Omental fat pad (tissue), 4 donors: Measurements from ENCODE around the gene ATF3. TPM values are rescaled to one million over a fixed set of nuclear protein-coding genes. Genes with fewer than 3 reads are reported as not detected.
A peak's percentile ranks its signal among the peaks of the same experiment; 100 is the strongest.

Source experiments
- ATAC-seq: fragments of 150-250 bp; one replicate; pipeline ENCODE4 v1.9.1; 2016; ENCODE audit warnings: mild to moderate bottlenecking, moderate library complexity; ENCODE audit not compliant: low FRiP score
- DNase-seq: peaks from one replicate; pipeline ENCODE4 v3.0.0-alpha.2; 2019; ENCODE audit warnings: low spot score
- CTCF ChIP-seq, 3 donors: fragments of 450-650 bp; IDR thresholded peaks; one replicate each; pipeline ENCODE4 v1.5.1; 2016 to 2017; ENCODE audit warnings: antibody characterized with exemption in 3 of 3, mild to moderate bottlenecking in 3 of 3, moderate library complexity in 2 of 3
- total RNA-seq, 4 donors: library from RNA; depleted of rRNA; stranded (reverse); fragments of >200 nt; gene quantifications; one replicate each; pipeline ENCODE4 v1.1.0, GENCODE V29; 2016

ATF3 gene
- total RNA-seq: 100 to 1,000 TPM in 1 of 4 donors, 10 to 100 TPM in 3; 41.5 to 229 (median 77.5) TPM

DNA sequence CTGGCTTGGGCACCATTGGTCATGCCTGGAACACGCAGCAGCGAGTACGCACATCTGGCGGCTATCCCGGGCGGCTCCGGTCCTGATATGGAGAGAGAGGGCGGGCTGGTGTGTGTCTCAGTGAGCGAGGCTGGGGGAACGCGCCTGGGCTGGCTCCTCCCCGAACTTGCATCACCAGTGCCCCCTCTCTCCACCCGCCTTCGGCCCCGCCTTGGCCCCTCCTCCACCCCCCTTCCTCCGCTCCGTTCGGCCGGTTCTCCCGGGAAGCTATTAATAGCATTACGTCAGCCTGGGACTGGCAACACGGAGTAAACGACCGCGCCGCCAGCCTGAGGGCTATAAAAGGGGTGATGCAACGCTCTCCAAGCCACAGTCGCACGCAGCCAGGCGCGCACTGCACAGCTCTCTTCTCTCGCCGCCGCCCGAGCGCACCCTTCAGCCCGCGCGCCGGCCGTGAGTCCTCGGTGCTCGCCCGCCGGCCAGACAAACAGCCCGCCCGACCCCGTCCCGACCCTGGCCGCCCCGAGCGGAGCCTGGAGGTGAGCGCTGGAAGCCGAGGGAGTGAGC is at the start of gene ATF3:
TSS of gene ATF3 (plus strand) at position 370 of the 567 bp plus-strand sequence. CDS start 6,261 bp downstream, outside the sequence.
- TF ChIP-seq CTCF (IDR thresholded peaks at IDR 0.05): no peak
- DNase-seq (peak; percentile 96), ATAC-seq (peak; percentile 90)

DNA sequence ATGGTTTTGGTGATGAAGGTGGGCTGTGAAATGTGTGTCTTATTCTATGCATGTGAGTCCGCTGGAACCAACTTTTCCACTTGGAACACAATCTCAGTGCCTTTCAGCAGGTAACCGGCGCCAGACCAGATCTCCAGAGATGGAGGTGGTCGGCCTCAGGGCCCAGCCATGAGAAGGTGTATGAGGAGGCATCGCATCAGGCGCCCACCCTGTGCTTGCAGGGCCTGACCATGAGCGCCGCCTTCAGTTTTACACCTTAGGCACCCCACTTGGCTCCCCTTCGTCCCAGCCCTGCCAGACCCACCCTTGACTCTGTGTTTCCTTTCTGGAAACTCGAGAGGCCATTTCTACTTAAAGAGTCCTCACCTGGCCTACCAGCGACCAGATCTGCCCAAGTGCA is 48.6 kb upstream of the ATF3 start:
- DNase-seq (no peak), ATAC-seq (no peak)
- no peak for TF ChIP-seq CTCF (IDR thresholded peaks at IDR 0.05)

DNA sequence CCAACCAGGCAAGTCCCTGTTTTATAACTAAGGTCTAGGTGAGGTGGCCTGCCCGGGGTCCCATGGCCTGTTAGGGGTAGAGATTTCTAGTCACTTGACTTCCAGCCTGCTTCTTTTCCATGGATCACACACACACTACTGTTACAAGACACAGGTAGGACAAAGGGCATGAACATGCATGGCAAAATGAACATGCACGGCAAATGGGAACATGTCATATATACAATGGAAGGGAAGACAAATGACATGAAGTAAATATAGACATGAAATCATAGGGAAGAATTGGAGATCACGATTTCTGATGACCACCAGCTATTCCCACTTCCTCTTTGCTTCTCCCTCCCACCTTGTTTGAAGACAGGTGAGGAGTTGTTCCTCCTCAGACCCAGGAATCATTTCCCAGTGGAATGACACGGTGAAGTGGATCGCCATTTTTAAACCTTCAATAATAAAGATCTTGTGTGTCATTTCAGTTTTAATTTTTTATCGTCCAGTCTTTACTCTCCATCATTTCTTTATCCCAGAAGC is 47.6 kb upstream of the ATF3 start:
- DNase-seq (no peak), ATAC-seq (no peak)
- no peak for TF ChIP-seq CTCF (IDR thresholded peaks at IDR 0.05)

DNA sequence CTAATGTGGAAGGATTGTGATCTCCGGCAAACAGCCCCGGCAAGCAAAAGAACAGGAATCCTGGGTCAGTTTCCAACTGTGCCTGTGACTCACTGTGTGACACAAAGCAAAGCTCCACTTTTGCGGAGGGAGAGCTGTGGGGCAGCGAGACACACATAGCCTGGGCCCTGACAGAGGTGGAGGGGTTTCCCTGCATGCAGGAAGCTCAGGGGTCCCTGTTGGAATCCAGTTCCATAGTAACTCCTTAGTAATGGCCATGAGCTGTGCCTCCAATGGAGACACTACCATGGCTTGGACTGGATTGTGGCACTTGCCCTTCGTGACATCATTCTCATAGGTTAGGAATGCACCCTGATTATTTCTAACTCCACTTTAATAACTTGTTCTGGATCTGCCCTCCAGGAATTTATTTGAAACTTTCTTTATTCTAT is 47.0 kb upstream of the ATF3 start:
- no peak for ATAC-seq
- no peak for DNase-seq
- no peak for TF ChIP-seq CTCF (IDR thresholded peaks at IDR 0.05)

GRCh38 chr1:212562771-212563170 is 45.8 kb upstream of the ATF3 start:
- ATAC-seq (no peak), DNase-seq (no peak)
- no peak for TF ChIP-seq CTCF (IDR thresholded peaks at IDR 0.05)

GRCh38 chr1:212565079-212565478 is 43.5 kb upstream of the ATF3 start:
- ATAC-seq (no peak), DNase-seq (no peak)
- TF ChIP-seq CTCF (IDR thresholded peaks at IDR 0.05): no peak
